ENCODE results near the gene ZFAND6.

- TF ChIP-seq POU6F1 (CRISPR knock-in tag; IDR thresholded peaks at IDR 0.05; ENCODE audit: borderline replicate concordance, low read depth), result no peak
- TF ChIP-seq CSDC2 (CRISPR knock-in tag; IDR thresholded peaks at IDR 0.05), result no peak
- no peak for TF ChIP-seq ZNF8 (CRISPR knock-in tag; IDR thresholded peaks at IDR 0.05)
Observed at GRCh38 chr15:80157215-80157614, 97.7 kb downstream of the ZFAND6 start.

Data from SK-N-SH treated with all-trans-retinoic acid at 6 μM for 48 hours (cell line).